8988T (cell line): ENCODE measurements around the gene SPON1.

Experiments
- DNase-seq: peaks from one replicate; pipeline ENCODE4 v3.0.0; 2011

The SPON1 gene

DNA sequence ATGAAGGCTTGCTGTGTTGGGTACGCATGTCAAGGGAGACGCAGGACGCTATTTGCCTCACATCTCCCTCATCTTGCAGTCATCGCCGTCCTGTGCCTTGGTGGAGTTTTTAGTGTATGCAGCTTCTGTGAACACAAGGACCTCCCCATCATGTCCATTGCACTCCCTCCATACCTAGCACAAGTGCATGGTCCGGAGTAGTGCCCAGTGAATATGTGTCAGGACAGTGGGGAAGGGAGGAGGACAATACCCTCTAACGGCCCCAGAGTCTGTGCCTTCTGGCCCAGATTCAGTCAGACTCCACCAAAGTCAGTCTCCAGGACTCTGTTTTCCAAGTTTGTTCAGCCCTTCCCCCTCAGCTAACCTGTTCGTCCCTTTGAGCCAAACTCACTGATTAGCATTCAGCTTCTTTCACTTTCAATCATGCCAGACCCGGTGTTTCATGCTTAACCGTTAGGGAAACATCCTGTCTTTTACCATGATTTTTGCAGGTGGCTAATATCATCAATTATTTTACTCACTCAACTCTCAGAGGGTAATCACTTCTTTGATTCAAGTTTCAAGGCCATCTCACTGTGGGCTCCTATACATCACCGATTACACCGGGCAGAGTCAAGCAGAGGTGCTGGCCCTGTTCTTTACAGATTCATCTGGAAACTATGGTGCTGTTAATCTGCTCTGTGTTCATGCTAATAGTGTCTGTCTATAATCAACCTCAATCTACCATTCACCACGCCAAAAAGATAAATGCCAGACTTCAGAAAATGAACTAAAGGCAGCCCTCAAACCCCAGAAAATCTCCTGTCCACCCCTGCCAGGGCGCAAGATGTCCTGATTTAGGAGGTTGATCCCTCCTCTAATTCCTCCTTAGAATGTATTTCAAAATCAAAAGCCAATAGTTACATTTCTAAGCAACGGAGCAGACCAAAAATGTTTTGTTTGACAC is 240.0 kb downstream of the SPON1 start:
- no peak for DNase-seq

DNA sequence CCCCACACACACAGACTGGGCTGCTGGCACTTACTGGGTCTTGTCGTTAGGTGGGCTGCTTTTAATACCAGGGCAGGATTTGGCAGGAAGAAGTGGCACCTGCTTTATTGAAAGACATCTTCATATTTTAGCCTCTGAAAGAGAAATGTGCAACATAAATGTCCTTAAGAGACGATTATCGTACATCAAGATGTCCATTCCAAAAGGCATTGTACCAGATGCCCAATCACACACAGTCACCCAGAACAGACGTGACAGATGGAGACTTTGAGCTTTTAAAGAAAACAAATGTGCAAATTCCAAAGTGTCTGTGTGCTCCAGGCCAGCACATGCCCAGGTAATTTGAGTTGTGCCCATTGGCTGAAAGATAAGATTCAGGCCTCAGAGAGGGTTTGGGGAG is 240.8 kb downstream of the SPON1 start:
- no peak for DNase-seq

DNA sequence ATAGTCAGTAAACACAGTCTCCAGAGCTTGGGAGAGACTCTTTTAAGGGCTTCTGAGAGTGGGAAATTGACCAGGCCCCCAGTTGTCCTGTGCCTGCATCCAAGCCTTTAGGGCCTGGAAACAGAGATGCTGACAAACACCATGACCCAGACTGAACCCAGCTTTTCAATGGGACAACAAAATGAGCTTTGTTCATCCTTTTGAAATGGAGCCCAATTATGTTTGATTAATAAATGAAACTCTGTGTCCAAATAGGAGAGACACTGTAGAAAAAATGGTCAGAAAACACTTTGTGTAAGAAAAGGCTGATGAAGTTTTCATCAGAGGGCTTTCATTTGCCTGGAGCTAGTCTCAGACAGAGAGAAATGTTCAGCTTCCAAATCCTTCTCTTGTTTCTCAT is 250.5 kb downstream of the SPON1 start:
- DNase-seq: no peak

DNA sequence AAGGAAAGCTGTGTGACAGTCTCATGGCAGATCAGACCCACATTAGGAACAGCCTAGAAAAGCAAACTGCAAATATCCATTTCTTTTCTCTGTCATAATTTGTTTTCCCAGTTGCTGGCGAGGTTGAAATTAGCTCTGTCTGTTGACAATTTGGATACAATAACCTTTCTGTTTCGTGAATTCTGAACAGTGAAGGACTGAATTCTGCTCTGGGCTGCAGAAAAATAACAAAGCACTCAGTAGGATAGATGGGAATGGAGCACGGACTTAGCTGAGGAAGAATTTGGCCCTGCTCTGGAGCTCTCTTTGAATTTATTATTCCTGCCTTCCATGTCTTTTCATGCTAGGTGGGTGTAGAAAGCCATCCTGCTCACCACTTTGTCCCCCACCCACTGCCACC is 256.2 kb downstream of the SPON1 start:
- no peak for DNase-seq

DNA sequence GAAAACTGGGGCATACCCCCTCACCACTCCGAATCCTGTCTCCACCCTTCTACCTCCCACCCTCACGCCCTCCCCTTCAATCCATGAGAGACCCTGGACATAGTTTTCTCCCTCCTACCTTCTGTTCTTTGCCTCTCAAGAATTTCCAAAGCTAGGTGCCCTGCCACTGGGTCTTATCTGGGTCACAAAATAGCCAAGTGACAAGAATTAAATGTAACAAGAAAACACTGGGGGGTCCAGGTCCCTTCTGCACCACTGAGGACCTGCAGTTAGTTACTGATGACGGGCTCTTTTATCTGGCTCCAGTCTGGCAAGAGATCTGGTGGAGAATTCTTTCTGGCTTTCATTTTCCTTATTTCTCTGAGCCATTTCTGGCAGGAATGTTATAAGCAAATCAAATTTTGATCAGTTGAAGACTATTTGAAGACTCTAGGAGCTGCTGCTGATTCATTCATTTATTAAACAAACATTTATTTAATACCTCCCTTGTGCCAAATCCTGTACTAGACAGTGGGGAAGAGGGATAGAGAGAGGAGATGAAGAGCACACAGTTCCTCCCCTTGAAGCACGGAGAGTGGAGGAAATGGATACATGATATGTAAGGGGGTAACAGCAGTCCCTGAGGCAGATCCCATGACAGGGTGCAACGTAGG is 261.2 kb downstream of the SPON1 start:
- no peak for DNase-seq

DNA sequence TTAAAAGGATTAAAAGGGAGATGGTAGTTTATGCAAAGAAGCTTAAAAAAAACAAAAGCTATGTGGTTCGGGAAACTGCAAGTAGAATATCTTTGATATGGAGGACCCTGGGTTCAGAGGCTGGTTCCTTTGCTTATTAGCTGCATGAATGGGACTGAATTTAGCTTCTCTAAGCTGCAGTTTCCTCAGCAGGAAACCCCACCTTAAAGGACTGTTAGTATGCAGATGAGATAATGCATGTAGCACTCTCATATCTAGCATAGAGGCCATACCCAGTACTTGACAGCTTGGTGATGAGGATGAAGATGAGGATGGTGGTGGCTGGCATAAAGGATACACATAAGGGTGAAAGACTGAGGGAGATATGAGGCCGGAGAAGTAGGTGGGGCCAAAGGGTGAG is 261.9 kb downstream of the SPON1 start:
- DNase-seq: no peak

DNA sequence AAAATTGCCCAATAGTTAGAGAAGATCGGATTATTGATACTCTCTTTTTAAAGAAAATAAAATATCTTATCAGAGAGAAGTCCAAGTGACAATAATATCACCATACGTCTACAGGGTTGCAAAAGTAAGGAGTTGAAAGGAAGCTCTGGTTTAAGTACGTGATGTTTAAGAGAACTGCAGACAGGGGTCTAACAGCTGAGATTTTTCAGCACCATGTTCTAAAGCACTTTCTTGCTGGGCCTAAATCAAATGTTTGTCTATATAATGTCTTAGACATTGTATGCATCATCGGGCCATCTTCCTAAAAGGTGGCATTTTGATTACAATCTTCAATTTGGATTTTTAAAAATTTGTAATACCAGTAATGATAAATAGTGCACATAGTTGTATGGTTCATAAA is 263.1 kb downstream of the SPON1 start:
- DNase-seq: no peak

DNA sequence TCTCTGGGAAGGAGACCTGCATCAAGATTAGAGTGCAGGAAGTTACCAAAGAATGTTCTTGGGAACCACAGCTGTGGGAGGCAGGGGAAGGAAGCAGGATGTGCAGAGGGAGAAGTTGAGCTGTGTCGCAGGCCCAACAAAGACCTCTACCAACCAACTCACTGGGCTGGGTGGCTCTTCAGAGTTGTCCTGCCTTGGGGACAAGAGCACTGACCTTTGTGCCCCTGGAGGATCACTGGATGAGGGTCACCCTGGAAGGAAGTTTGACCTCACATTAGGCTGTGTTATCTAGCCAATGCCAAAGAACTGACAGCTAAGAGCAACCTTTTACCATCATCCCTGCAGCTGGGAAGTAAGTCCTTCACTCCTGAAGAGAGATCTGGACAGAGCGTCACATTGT is 265.8 kb downstream of the SPON1 start:
- no peak for DNase-seq

DNA sequence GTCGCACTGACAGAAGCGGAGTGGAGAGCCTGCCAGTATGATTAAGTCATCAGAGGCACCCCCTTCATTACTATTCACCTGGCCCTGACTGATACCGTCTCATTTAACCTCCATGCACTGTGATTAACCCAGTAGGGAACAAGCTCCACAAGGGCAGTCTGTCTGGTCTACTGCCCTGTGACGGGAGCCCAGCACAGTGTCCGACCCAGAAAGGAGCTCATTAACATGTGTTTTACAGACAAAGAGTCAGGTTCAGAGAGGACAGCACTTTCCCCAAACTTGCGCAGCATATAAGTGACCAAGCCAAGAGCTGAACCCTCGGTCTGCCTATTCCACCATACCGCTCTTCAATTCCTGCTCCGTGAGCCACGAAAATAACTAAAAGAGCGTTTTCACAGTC is 266.9 kb downstream of the SPON1 start:
- DNase-seq: no peak

DNA sequence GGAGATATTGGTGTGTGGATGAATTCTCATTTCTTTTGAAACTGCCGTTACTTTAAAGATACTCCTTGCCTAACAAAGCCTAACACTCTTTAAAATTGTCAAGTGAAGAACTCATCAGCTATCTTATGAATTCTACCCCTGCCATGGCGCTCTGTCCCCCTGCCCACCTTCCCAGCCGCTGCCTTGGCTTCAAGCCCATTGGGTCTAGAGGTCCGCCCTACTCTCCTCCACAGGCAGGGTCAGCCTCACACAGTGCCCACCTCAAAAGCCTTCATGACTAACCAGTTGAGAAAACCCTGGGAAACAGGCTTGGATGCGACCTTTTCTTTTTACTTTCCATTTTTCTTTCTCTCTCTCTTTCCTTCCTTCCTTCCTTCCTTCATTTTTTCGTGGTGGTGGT is 267.9 kb downstream of the SPON1 start:
- DNase-seq: no peak

DNA sequence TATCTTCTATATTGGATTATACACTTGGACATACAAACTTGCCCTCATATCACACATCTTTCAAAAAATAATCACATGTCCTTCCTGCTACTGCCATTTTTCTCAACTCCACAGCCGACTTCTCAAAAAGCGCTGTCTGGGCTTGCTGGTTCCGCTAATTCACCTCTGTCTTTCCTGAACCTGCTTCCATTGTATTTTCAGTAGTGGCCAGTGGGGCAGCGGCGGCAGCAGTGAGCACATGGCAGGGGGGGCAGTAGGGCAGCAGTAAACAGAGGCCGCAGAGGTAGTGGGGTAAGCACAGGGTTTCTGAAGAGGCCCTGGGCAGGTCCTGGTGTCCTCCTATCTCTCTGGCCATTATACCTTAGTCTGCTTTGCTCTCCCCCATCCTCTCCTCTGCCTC is 270.1 kb downstream of the SPON1 start:
- DNase-seq: peak; percentile 19

DNA sequence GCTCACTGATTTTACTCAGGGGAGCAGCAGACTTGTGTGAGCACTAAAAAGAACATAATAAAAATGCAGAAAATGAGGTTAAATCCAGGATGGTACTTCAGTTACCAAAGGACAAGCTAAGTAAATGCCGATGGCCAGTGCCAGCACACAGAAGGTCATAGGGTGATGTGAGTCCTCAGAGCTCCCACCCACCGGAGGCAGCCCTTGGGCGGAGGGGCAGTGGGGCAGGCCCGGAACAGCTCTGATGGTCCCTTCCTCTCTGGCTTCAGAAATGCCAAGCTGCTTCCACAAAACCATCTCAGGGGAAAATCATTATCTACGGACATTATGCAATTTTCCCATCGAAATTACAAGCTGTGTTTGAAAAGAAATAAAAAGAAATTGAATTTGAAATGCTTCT is 271.9 kb downstream of the SPON1 start:
- DNase-seq: no peak

DNA sequence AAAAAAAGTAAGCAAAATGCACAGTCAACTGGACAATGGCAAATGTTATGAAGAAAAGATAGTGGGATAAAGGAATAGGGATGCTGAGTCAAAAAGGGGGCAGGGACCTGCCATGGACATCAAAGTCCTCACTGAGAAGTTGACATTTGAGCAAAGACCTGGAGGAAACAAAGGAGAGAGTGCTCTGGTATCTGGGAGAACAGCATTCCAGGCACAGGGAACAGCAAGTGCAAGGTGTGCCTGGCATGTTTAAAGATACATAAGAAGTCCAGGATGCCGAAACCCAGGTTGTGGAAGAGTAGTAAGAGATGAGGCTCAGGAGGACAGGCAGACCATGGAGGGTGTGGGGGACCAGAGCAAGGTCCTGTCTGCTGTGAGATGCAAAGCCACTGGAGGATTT is 273.2 kb downstream of the SPON1 start:
- no peak for DNase-seq

DNA sequence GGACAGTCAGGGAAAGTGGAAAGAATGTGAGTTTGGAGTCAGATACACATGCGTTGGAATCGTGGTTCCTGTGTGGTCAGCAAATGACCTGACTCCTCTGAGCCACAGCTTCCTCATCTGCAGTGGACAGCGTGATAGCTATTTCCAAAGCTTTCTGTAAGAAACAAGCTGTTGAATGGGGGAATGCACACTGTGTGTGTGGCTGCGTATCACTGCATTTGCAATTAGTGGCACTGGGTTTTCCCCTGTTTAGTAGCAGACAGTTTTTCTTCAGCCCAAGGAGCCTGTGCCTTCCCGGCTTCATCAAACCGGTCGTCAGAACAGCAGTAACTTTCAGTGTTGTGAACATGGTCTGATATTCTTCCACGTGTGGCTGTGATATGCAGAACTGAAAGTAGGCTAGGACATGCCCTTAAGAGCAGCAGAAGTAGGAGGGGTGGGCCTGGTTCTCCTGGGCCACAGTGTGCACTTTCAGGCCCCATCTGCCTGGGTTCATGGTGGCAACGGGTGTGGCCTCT is 275.0 kb downstream of the SPON1 start:
- DNase-seq: no peak

DNA sequence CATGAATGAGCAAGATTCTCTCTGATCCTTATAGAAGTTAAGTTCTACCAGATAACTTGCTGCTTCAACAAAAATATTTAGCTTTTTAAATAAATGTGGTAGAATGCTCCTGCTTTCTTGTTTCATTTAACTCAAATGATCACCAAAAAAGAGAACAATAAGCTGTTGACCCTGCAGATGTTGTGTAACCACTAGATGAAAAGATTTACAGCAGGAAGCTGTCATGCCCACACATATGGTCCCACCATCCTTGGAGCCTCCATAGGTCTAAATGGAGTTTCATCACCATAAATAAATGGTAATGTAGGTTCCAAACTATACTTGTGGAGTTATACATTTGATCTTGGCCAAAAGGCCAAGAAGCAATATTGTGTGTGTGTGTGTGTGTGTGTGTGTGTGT is 277.7 kb downstream of the SPON1 start:
- no peak for DNase-seq

DNA sequence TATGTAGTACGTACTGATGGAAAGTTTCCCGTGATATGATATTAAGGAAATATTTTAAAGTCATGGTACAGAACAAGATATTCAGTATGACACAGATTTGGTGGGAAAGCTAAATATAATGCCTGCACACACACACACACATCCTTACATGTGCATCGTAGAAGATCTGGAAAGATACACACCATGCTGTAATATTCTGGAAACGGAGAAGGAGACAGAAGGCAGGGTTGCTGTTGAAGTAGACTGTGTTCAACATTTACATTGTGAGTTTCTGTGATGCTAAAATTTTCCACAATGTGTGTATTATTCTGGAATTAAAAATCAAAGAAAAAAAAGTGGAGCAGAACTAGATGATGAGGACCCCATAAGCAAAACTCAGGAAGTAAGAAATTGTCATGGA is 278.4 kb downstream of the SPON1 start:
- DNase-seq: no peak

DNA sequence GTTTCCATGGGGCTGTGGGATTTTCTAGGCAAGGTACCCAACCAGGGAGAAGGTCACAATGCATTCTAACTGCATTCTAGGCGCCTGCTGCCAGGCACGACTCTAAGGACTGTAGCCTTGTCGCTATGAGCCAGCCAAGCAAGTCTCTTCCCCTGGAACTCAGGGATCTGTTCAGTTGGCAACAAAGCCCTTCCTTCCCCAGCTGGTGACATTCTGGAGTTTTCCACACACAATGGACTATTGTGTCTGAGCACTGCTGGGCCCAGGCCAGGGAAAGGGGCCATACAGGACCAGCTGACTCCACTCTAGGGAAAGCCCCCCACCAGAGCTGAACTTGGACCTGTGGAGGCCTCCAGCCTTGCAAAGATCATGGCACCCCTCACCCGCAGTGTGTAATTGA is 279.7 kb downstream of the SPON1 start:
- no peak for DNase-seq

DNA sequence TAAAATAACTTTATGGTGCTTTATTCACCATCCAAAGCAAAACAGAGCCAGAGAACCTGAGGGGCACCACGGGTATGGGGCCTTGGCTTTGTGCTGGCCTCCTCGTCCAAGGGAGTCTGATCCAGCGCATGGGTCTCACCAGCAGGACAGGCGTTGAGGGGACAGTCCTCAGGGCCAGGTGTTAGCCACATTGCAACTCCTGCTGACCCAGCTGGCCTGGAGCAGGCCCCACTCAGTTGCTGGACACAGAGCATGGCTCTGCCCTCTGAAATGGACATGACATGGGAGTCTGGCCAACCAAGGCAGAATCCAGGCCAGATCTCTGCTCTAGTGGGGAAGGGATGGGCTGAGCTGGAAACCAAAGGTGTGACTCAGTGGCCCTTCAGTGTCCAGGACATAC is 280.2 kb downstream of the SPON1 start:
- no peak for DNase-seq

DNA sequence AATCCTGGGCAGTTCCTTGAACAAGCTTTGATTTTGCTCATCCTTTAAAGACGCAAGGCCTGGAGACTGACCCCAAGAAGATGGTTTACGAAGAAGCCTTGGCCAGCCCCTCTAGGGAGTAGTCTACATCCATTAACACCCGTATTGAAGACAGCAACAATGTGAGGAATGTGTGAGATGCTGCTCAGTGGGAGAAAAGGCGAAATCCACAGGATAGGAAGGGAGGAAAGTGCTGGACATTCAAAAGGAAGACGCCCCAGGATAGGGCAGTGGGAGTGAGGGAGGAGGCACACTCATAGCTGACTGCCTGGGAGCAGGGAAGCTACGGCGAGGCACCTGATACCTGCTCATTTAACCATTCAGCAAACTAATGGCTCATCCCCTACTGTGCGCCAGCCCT is 282.4 kb downstream of the SPON1 start:
- DNase-seq: no peak

DNA sequence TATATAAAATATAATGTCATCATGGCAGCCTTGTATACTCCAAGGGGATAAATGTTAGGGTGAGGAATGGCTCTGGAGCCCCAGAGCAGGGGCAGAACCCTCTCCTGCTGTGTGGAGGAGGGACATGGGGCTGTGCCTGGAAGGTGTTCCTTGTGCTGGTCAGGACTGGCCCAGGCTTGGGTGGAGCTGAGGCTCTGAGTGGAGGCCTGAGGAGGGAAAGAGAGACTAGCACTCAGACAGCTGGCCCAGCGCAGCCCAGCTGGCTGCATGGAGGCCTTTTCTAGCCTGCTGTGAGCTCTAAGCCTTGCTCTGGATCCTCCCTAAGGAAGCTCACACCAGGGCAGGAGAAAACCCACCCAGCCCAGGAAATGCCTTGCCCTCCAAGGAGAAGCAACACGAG is 282.9 kb downstream of the SPON1 start:
- DNase-seq: no peak

DNA sequence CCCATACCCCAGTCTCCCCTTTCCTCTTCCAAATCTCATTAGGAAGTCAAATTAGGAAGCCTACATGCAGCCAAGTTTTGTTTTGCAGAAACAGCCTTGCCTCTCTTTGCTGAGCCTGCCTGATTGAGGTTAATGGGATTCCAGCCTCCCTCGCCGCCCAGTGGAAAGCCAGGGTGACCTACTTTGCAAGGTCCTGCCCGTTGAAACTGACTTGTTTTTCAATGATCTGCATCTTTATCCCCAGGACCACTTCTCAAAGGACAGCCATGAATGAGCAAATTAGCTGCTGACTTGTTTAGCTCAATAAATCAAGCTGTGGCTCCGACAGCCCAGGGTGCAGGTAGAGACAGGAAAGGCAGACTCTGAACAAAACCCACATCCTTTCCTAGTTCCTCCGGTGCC is 286.1 kb downstream of the SPON1 start:
- no peak for DNase-seq

DNA sequence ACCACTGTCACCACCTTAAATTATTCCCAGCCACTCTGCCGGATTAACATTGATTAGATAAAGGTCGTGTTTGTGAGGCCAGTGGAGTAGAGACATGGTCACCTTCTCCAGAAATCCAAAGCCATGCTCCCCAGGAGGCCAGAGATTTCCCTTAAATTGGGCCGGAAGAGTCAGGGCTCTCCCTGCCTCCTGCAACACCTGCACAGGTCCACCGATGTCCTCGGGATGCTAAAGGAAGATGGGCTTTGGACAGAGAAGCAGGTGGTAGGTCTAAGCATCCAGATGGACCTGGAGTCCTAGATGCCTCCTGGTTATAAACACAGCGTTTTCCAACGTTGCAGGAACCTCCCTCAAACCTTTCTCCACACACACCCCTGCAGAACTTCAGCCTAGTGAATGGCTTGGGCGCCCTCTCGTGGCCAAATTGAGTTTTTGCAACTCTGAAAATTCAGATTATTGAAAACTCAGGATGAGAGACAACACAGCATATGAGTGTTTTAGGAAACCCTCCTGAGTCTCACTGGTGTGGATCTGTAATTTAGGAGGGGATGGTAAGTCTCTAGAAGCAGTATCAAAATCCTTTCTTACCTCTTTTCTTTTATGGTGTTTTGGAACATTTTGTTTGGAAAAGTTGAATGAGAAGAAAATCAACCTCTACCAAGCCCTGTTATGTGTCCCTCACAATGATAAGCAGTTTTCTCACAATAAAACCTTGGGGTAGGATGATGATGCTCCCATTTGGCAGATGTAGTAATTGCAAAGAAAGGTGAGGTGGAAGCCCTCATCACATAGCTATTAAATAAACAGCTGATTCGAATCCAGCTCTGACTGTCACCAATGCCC is 286.8 kb downstream of the SPON1 start:
- DNase-seq: no peak

DNA sequence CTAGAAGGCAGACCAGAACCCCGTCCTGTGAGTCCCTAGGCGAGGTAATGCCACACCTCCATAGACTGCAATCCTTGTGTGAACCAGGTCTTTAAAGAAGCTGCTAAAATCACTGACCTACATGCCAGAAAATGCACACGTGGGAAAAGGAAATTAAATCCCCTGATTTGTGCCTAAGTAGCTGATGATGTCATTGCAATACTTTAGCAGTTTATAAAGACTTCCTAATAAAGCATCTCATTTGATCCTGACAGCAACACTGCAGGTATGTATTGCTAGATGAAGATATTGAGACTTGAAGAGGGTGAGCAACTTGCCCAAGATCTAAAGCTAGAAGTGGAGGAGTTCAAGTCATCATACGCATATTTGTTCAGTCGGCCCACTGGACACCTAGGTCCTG is 289.2 kb downstream of the SPON1 start:
- no peak for DNase-seq
